Naive thymus-derived CD4-positive, alpha-beta T cell (primary cell): ENCODE measurements around the gene LINC01488. TPM values are rescaled to one million over a fixed set of nuclear protein-coding genes. Genes with fewer than 3 reads are reported as not detected.

ENCODE experiments used
- ATAC-seq: fragments of 150-1000 bp; cut with Tn5 transposase; 2 replicates; pipeline ENCODE4 v1.10.0; 2021; ENCODE audit warnings: mild to moderate bottlenecking, moderate library complexity
- CTCF ChIA-PET: fragments of 350-600 bp; sonication (Branson Sonifier 250); formaldehyde crosslinking; loops from one replicate; lab custom pipeline; 2021; ENCODE audit warnings: antibody characterized with exemption; lab: Charles Lee
- POLR2A ChIA-PET: fragments of 350-600 bp; sonication (Branson Sonifier 250); formaldehyde crosslinking; loops from one replicate; lab custom pipeline; 2021; ENCODE audit warnings: antibody characterized with exemption, inconsistent platforms; lab: Charles Lee
- DNase-seq, 9 donors: peaks; one replicate each; pipeline versions ENCODE4 v3.0.0 to v3.0.0-alpha.2; 2020 to 2022; ENCODE audit warnings: mixed read lengths in 1 of 9
- H3K27ac ChIP-seq: one replicate; pipeline ENCODE4 v1.7.0; 2013; ENCODE audit warnings: mild to moderate bottlenecking, low read depth, low read length, moderate library complexity
- H3K27me3 ChIP-seq, 2 donors: one replicate each; pipeline ENCODE4 v1.7.0; 2013; ENCODE audit warnings: low read length in 2 of 2, mild to moderate bottlenecking in 2 of 2, moderate library complexity in 2 of 2; ENCODE audit not compliant: control insufficient read depth in 2 of 2, insufficient read depth in 2 of 2
- H3K36me3 ChIP-seq, 3 experiments: 1 replicate in 2 of 3; 2 replicates in 1 of 3; pipeline ENCODE4 v1.7.0; 2013; ENCODE audit warnings: low read length in 3 of 3, mild to moderate bottlenecking in 3 of 3, moderate library complexity in 1 of 3; ENCODE audit not compliant: insufficient read depth in 3 of 3, control insufficient read depth in 2 of 3
- H3K4me1 ChIP-seq, 2 donors: one replicate each; pipeline ENCODE4 v1.7.0; 2013; ENCODE audit warnings: low read length in 2 of 2, mild to moderate bottlenecking in 2 of 2, moderate library complexity in 1 of 2; ENCODE audit not compliant: control insufficient read depth in 2 of 2, insufficient read depth in 2 of 2
- H3K4me3 ChIP-seq: 2 replicates; pipeline ENCODE4 v1.7.0; 2013; ENCODE audit warnings: mild to moderate bottlenecking, low read length
- H3K9me3 ChIP-seq, 3 experiments: 1 replicate in 2 of 3; 2 replicates in 1 of 3; pipeline ENCODE4 v1.7.0; 2013; ENCODE audit warnings: low read length in 3 of 3; ENCODE audit not compliant: control insufficient read depth in 2 of 3
- H3K27ac Mint-ChIP-seq, 9 donors: one replicate each; pipeline ENCODE4 v1.8.0; 2020 to 2022; ENCODE audit warnings: mixed read lengths in 9 of 9, mild to moderate bottlenecking in 8 of 9, moderate library complexity in 5 of 9, inconsistent platforms in 2 of 9
- H3K27me3 Mint-ChIP-seq, 5 donors: one replicate each; pipeline ENCODE4 v1.8.0; 2021 to 2022; ENCODE audit warnings: mixed read lengths in 5 of 5, mild to moderate bottlenecking in 1 of 5
- H3K36me3 Mint-ChIP-seq, 5 donors: one replicate each; pipeline ENCODE4 v1.8.0; 2020 to 2022; ENCODE audit warnings: mixed read lengths in 5 of 5, mild to moderate bottlenecking in 3 of 5, inconsistent platforms in 1 of 5
- H3K4me1 Mint-ChIP-seq, 7 donors: one replicate each; pipeline ENCODE4 v1.8.0; 2020 to 2022; ENCODE audit warnings: mixed read lengths in 7 of 7, mild to moderate bottlenecking in 3 of 7, inconsistent platforms in 1 of 7
- H3K4me3 Mint-ChIP-seq, 10 donors: one replicate each; pipeline ENCODE4 v1.8.0; 2020 to 2022; ENCODE audit warnings: mild to moderate bottlenecking in 10 of 10, mixed read lengths in 10 of 10, moderate library complexity in 6 of 10, inconsistent platforms in 2 of 10
- H3K9me3 Mint-ChIP-seq, 11 donors: one replicate each; pipeline ENCODE4 v1.8.0; 2020 to 2022; ENCODE audit warnings: mixed read lengths in 11 of 11, mild to moderate bottlenecking in 4 of 11, inconsistent platforms in 1 of 11, moderate library complexity in 1 of 11
- intact Hi-C, 2 donors: fragments of 100-400 bp; cut with micrococcal nuclease; formaldehyde crosslinking; loops; one replicate each; pipeline ENCODE4 v1.15.1; 2023
- polyA plus RNA-seq, 2 donors: library from polyadenylated mRNA; unstranded; fragments of 300-500 nt; fragmentation: Illumina TruSeq; gene quantifications; one replicate each; pipeline ENCODE4 v1.2.3, GENCODE V29; 2021
- total RNA-seq, 6 experiments: library from RNA in 5 of 6; stranded (reverse) in 5 of 6; gene quantifications; 1 replicate in 5 of 6; 2 replicates in 1 of 6; pipeline ENCODE4 v1.2.3 and lab custom pipeline; 2021 to 2026

The LINC01488 gene
- total and polyA plus RNA-seq, 7 experiments from 2014 or later = not detected

DNA sequence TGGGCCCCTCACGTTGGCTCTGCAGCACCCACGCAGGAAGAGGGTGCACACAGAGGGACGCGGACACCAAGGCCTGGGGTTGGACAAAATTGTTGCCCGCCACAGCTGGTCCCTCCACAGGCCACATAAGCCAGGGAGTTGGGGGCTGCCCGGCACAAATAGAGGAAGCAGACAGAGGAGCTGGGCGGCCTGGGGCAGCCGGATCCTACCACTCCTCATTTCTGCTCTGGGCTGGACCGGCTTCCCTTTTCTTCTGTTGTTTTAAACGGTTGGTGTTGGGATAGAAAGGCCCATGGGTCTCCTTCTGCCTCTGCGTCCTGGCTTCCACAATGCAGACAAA, 36.4 kb upstream of the LINC01488 start:
- Mint-ChIP-seq H3K27me3 (peaks cover 3 to 17% (median 9%) of the 10 kb centered on the region in 5 donors), H3K4me3 (no peak overlapping the region), H3K27ac (no peak overlapping the region), H3K36me3 (no peaks in the 10 kb centered on the region), H3K9me3 (no peaks in the 10 kb centered on the region), H3K4me1 (peaks cover 0 to 17% (median 6%) of the 10 kb centered on the region in 7 donors)
- Histone ChIP-seq H3K4me3 (no peak overlapping the region), H3K27me3 (no peaks in the 10 kb centered on the region), H3K36me3 (no peaks in the 10 kb centered on the region), H3K9me3 (no peaks in the 10 kb centered on the region), H3K27ac (no peak overlapping the region), H3K4me1 (peaks cover 5 to 7% of the 10 kb centered on the region in 2 donors)
- POLR2A ChIA-PET = no interaction called here
- ATAC-seq (no peak), DNase-seq (no peak)
- CTCF ChIA-PET = no interaction called here
- intact Hi-C loops = loop anchor here in 1 of 2 donors (10.0 kb wide), 1 partner anchor 150 kb away; the partner anchor contains the start of gene MYEOV

DNA sequence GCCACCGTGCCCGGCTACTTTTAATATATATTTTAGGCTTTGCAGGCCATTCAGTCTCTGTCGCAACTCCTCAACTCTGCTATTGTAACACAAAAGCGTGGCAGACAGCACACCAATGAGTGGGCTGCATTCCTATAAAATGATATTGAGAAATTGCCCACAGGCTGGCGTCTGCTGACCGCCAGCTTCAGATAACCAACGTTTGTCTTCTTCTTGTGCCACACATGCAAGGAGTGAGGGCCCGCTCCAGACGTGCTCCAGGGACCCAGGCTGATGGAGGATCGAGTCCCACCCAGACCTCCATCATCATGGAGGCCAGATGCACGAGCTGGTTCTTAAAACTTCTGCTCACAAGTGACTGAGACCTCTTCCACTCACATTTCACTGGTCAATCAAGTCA, 35.4 kb upstream of the LINC01488 start:
- peaks cover 5 to 7% of the 10 kb centered on the region in 2 donors for H3K4me1 ChIP-seq
- Mint-ChIP-seq H3K27me3 (peaks cover 10 to 19% (median 17%) of the 10 kb centered on the region in 5 donors), H3K4me3 (no peak overlapping the region), H3K4me1 (peaks cover 0 to 17% (median 6%) of the 10 kb centered on the region in 7 donors), H3K36me3 (peaks cover 0 to 5% (median 0%) of the 10 kb centered on the region in 5 donors), H3K27ac (no peak overlapping the region), H3K9me3 (no peaks in the 10 kb centered on the region)
- POLR2A ChIA-PET = no interaction called here
- CTCF ChIA-PET = no interaction called here
- no peak overlapping the region for H3K4me3 ChIP-seq
- no peaks in the 10 kb centered on the region for H3K9me3 ChIP-seq
- DNase-seq = no peak
- no peaks in the 10 kb centered on the region for H3K36me3 ChIP-seq
- intact Hi-C loops = loop anchor here in 1 of 2 donors (10.0 kb wide), 1 partner anchor 151 kb away; the partner anchor contains the start of gene MYEOV
- H3K27me3 ChIP-seq = no peaks in the 10 kb centered on the region
- ATAC-seq = no peak
- H3K27ac ChIP-seq = no peak overlapping the region

DNA sequence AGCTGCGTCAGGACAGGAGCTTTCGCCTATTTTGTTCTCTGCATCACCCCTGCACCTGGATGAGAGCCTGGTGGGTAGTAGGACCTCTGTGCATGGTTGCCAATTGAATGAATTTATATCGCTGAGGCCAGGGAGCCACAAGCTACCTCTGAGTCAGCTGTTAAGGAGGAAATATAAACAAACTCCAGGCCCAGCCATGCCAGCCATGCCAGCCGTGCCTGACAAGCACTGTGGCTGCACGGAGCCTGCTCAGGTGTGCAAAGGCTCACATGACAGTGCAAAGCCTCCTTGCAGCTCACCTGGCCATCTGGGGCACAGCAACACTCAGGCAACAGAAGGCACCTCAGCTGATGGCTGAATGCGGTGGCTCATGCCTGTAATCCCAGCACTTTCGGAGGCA, 33.7 kb upstream of the LINC01488 start:
- H3K36me3 Mint-ChIP-seq = peaks cover 0 to 10% (median 0%) of the 10 kb centered on the region in 5 donors
- H3K9me3 Mint-ChIP-seq = peaks cover 0 to 2% (median 0%) of the 10 kb centered on the region in 11 donors
- H3K4me1 Mint-ChIP-seq = peaks cover 0 to 15% (median 6%) of the 10 kb centered on the region in 7 donors
- DNase-seq (no peak), ATAC-seq (no peak)
- H3K9me3 ChIP-seq = no peaks in the 10 kb centered on the region
- H3K27me3 ChIP-seq = no peaks in the 10 kb centered on the region
- intact Hi-C loops = loop anchor here in 1 of 2 donors (10.0 kb wide), 1 partner anchor 153 kb away; the partner anchor contains the start of gene MYEOV
- POLR2A ChIA-PET = no interaction called here
- CTCF ChIA-PET = no interaction called here
- no peak overlapping the region for H3K27ac Mint-ChIP-seq
- no peak overlapping the region for H3K4me3 ChIP-seq
- H3K4me1 ChIP-seq = peaks cover 5 to 7% of the 10 kb centered on the region in 2 donors
- no peak overlapping the region for H3K27ac ChIP-seq
- H3K27me3 Mint-ChIP-seq = peaks cover 11 to 23% (median 19%) of the 10 kb centered on the region in 5 donors
- H3K4me3 Mint-ChIP-seq = no peak overlapping the region
- H3K36me3 ChIP-seq = no peaks in the 10 kb centered on the region

DNA sequence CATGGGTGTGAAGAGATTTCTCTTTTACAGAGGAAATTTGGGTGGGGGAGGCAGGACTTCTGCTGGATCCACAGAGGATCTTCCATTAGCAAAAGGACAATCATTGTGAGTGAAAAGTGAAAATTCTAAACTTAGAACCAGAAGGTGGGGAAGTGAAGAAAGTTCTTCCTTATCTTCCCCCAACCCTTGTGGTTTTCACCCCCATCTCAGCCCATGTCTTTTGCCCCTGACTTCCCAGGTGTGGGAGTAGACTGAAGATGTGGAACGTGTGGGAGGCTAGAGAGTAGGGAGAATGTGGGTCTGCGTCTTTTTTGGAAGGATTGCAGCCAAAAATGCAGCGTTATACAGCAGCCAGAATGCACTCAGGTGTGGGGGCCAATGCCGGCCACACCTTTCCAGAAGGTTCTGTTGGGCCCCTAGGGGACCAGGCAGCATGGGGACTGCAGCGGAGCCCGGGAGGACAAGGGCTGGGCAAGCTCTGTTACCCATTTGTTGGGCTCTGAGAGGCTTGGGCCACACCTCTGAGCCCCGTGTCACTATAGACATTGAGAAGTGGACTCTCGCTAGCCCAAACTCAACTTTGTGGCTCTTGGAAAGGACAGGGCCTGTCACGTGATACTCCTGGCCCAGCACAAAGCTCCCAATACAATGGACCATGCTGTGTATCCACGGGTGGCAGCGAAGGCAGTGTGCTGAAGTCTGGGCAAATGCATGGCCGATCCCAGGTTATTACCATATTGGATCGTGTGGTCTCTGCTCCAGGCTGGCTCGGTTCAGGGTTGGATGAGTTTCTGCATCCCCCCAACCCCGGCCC, 32.8 kb upstream of the LINC01488 start:
- Histone ChIP-seq H3K27me3 (no peaks in the 10 kb centered on the region), H3K36me3 (no peaks in the 10 kb centered on the region), H3K4me3 (no peak overlapping the region), H3K9me3 (no peaks in the 10 kb centered on the region), H3K27ac (no peak overlapping the region), H3K4me1 (peaks cover 4% of the 10 kb centered on the region in 2 donors)
- Mint-ChIP-seq H3K9me3 (peaks cover 0 to 3% (median 0%) of the 10 kb centered on the region in 11 donors), H3K27me3 (peaks cover 11 to 23% (median 19%) of the 10 kb centered on the region in 5 donors), H3K27ac (no peak overlapping the region), H3K4me1 (peaks cover 0 to 11% (median 4%) of the 10 kb centered on the region in 7 donors), H3K36me3 (peaks cover 0 to 10% (median 0%) of the 10 kb centered on the region in 5 donors), H3K4me3 (peak overlapping the region in 1 of 10 donors; percentile 45)
- ChIA-PET CTCF (no interaction called here), POLR2A (no interaction called here)
- ATAC-seq (no peak), DNase-seq (no peak)
- intact Hi-C loops = loop anchor here in 1 of 2 donors (10.0 kb wide), 1 partner anchor 154 kb away; the partner anchor contains the start of gene MYEOV

DNA sequence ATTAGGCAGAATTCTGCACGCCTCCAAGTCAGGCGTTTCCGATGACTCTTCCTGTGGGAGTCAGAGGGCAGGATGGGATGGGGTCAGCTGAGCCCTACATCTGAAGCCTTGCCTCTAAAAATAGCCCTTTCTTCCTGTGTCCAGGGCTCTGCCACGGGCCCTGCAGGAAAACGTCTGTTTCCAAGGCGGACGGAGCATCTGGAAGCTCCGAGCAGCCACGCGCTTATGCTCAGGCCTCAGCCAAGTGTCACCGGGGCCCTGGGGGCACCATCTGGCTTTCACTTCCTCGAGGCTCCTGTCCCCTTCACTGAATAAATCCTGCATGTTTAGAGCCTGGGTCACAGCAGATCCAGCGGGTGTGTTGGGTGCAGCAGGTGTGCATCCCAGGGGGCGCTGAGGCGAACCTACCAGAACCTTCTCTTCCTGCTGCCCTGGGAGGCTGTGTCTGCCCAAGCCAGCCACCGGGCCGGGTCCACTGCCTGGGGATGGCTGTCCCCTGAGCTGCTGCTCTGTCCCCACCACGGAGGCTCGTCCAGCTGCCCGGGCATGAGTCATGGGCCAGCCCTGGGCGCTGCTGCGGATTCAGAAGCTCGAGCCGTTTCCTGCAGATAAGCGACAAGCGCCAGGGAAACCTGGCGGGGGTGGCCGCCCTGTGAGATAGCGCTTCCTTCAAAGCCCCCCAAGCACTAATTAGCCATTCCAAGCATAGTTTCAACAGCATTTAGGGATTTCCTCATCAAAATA, 32.0 kb upstream of the LINC01488 start:
- Mint-ChIP-seq H3K36me3 (peaks cover 0 to 10% (median 0%) of the 10 kb centered on the region in 5 donors), H3K27ac (no peak overlapping the region), H3K4me1 (peaks cover 0 to 7% (median 0%) of the 10 kb centered on the region in 7 donors), H3K9me3 (peaks cover 0 to 3% (median 0%) of the 10 kb centered on the region in 11 donors), H3K4me3 (no peak overlapping the region), H3K27me3 (peaks cover 11 to 23% (median 19%) of the 10 kb centered on the region in 5 donors)
- ChIA-PET CTCF (no interaction called here), POLR2A (no interaction called here)
- Histone ChIP-seq H3K36me3 (no peaks in the 10 kb centered on the region), H3K4me3 (no peak overlapping the region), H3K27me3 (no peaks in the 10 kb centered on the region), H3K4me1 (no peaks in the 10 kb centered on the region), H3K27ac (no peak overlapping the region), H3K9me3 (no peaks in the 10 kb centered on the region)
- intact Hi-C loops = loop anchor here in 1 of 2 donors (10.0 kb wide), 1 partner anchor 155 kb away; the partner anchor contains the start of gene MYEOV
- ATAC-seq (peak; percentile 42), DNase-seq (no peak)

DNA sequence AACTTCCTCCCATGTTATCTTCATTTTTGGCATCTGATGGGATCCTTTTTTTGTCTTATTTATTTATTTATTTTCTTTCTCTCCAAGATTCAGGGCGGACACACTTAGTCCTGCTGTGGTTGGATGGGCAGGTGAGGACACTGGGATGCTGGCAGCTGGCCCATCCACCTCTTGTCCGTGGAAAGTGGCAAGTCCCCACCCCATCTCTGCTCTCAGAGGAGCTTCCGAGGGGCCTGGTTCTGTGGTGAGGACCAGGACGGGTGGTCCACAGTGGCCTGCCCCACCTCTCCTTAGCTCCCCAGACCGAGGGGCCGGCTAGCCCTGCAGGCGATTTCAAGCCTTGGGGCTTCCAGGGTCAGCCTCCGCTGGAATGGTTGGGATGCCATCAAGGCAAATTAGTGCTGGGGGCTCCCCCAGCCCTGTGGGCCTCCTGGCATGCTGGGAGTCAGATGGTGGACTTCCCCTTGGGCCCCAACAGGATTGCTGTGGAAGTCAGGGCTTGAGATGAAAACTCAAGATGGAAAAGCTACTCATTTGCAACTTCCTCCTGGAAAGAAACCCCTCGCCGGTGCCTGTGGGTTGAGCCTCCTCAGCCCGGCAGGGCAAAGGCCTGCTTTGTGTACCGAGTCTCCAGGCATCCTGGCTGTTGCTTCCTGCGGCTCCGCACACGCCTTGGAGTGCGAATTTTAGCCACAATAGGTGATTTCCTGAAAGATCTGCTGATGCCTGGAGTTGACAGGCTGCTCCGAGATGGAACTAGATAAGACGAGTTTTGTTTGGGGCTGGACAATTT, 31.2 kb upstream of the LINC01488 start:
- DNase-seq (no peak), ATAC-seq (no peak)
- H3K27me3 ChIP-seq = no peaks in the 10 kb centered on the region
- H3K4me3 Mint-ChIP-seq = no peak overlapping the region
- no peak overlapping the region for H3K27ac ChIP-seq
- no peaks in the 10 kb centered on the region for H3K36me3 ChIP-seq
- no peaks in the 10 kb centered on the region for H3K9me3 ChIP-seq
- H3K4me1 Mint-ChIP-seq = peaks cover 0 to 6% (median 0%) of the 10 kb centered on the region in 7 donors
- ChIA-PET POLR2A (no interaction called here), CTCF (no interaction called here)
- H3K27me3 Mint-ChIP-seq = peaks cover 11 to 23% (median 19%) of the 10 kb centered on the region in 5 donors
- peaks cover 0 to 3% (median 0%) of the 10 kb centered on the region in 11 donors for H3K9me3 Mint-ChIP-seq
- peaks cover 0 to 10% (median 0%) of the 10 kb centered on the region in 5 donors for H3K36me3 Mint-ChIP-seq
- intact Hi-C loops = no loop called here
- H3K27ac Mint-ChIP-seq = no peak overlapping the region
- H3K4me1 ChIP-seq = no peaks in the 10 kb centered on the region
- H3K4me3 ChIP-seq = no peak overlapping the region
